ENCODE data around the gene COPS8. TPM values are rescaled to one million over a fixed set of nuclear protein-coding genes. Genes with fewer than 3 reads are reported as not detected.

COPS8 gene
- total and polyA plus RNA-seq, 2 of the 8 experiments (the other 6 are each of a cell fraction or from before 2014, with no cell fraction given): 59.3 to 67.5 TPM

DNA sequence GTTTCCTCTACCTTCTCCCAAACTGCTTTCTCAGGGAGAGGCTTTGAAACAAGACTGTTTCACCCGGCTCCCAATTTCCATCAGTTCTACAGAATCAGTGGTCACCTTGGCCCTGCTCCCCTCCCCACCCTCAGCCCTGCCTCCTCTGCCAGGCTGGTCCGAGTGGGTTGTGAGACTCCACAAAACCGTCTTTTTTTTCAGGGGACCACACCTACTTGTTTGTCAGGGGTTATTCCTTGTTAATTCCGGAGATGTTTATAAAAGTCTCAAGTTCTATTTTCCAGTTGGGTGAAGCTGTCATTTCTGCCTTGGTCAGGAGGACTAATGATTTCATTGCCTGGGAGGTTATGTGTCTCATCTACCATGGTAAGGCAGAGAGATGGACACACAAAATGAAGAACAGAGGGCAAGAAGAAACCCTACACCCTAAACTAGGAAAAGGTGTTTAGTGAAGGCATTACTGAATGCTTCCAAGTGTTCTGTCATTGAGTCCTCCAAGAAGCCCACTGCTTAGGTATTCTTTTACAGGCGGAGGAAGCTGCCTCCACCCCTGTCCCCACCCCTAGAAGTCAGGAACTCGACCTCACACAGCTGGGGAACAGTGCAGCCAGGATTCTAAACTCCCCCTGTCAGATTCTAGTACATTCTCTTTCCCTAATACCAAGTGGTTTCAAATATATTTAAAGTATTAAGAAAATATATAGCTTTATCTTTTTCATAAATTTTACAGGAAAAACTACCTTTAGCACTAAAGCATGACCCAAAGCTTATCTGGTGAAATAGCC lies 46.3 kb downstream of the COPS8 start (continued):
- TF ChIP-seq, protein P1, sequence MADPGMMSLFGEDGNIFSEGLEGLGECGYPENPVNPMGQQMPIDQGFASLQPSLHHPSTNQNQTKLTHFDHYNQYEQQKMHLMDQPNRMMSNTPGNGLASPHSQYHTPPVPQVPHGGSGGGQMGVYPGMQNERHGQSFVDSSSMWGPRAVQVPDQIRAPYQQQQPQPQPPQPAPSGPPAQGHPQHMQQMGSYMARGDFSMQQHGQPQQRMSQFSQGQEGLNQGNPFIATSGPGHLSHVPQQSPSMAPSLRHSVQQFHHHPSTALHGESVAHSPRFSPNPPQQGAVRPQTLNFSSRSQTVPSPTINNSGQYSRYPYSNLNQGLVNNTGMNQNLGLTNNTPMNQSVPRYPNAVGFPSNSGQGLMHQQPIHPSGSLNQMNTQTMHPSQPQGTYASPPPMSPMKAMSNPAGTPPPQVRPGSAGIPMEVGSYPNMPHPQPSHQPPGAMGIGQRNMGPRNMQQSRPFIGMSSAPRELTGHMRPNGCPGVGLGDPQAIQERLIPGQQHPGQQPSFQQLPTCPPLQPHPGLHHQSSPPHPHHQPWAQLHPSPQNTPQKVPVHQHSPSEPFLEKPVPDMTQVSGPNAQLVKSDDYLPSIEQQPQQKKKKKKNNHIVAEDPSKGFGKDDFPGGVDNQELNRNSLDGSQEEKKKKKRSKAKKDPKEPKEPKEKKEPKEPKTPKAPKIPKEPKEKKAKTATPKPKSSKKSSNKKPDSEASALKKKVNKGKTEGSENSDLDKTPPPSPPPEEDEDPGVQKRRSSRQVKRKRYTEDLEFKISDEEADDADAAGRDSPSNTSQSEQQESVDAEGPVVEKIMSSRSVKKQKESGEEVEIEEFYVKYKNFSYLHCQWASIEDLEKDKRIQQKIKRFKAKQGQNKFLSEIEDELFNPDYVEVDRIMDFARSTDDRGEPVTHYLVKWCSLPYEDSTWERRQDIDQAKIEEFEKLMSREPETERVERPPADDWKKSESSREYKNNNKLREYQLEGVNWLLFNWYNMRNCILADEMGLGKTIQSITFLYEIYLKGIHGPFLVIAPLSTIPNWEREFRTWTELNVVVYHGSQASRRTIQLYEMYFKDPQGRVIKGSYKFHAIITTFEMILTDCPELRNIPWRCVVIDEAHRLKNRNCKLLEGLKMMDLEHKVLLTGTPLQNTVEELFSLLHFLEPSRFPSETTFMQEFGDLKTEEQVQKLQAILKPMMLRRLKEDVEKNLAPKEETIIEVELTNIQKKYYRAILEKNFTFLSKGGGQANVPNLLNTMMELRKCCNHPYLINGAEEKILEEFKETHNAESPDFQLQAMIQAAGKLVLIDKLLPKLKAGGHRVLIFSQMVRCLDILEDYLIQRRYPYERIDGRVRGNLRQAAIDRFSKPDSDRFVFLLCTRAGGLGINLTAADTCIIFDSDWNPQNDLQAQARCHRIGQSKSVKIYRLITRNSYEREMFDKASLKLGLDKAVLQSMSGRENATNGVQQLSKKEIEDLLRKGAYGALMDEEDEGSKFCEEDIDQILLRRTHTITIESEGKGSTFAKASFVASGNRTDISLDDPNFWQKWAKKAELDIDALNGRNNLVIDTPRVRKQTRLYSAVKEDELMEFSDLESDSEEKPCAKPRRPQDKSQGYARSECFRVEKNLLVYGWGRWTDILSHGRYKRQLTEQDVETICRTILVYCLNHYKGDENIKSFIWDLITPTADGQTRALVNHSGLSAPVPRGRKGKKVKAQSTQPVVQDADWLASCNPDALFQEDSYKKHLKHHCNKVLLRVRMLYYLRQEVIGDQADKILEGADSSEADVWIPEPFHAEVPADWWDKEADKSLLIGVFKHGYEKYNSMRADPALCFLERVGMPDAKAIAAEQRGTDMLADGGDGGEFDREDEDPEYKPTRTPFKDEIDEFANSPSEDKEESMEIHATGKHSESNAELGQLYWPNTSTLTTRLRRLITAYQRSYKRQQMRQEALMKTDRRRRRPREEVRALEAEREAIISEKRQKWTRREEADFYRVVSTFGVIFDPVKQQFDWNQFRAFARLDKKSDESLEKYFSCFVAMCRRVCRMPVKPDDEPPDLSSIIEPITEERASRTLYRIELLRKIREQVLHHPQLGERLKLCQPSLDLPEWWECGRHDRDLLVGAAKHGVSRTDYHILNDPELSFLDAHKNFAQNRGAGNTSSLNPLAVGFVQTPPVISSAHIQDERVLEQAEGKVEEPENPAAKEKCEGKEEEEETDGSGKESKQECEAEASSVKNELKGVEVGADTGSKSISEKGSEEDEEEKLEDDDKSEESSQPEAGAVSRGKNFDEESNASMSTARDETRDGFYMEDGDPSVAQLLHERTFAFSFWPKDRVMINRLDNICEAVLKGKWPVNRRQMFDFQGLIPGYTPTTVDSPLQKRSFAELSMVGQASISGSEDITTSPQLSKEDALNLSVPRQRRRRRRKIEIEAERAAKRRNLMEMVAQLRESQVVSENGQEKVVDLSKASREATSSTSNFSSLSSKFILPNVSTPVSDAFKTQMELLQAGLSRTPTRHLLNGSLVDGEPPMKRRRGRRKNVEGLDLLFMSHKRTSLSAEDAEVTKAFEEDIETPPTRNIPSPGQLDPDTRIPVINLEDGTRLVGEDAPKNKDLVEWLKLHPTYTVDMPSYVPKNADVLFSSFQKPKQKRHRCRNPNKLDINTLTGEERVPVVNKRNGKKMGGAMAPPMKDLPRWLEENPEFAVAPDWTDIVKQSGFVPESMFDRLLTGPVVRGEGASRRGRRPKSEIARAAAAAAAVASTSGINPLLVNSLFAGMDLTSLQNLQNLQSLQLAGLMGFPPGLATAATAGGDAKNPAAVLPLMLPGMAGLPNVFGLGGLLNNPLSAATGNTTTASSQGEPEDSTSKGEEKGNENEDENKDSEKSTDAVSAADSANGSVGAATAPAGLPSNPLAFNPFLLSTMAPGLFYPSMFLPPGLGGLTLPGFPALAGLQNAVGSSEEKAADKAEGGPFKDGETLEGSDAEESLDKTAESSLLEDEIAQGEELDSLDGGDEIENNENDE (IDR thresholded peaks at IDR 0.05; ENCODE audit: insufficient replicate concordance, low read length): no peak
- TF ChIP-seq YY1 (IDR thresholded peaks at IDR 0.05; ENCODE audit: low read depth, low read length) (no peak), TAF7 (optimal IDR thresholded peaks at IDR 0.05; ENCODE audit: borderline replicate concordance, low read depth, low read length) (no peak), SP2 (IDR thresholded peaks at IDR 0.05; ENCODE audit: low read length) (no peak), POLR2AphosphoS5 (IDR thresholded peaks at IDR 0.05; ENCODE audit: low read depth, low read length) (no peak), ASH2L (IDR thresholded peaks at IDR 0.05; ENCODE audit: low read length) (no peak), SIN3A (conservative IDR thresholded peaks at IDR 0.05 in 1 of 2, IDR thresholded peaks at IDR 0.05 in 1 of 2; ENCODE audit: low read depth in 1 of 2, low read length in 2 of 2) (no peak), NRF1 (IDR thresholded peaks at IDR 0.05; ENCODE audit: low read depth, low read length) (no peak), POLR2A (IDR thresholded peaks at IDR 0.05; ENCODE audit: control extremely low read depth in 1 of 2, low read depth in 2 of 2, low read length in 2 of 2) (no peak), KDM5A (IDR thresholded peaks at IDR 0.05; ENCODE audit: low read length) (no peak)

All from H1 (cell line).